Epithelial cell of proximal tubule (primary cell): Measurements from ENCODE around the gene ARMC9. TPM values are rescaled to one million over a fixed set of nuclear protein-coding genes. Genes with fewer than 3 reads are reported as not detected.

Experiments used
- DNase-seq: peaks from one replicate; pipeline ENCODE4 v3.0.0-alpha.2; 2011; ENCODE audit warnings: low read depth
- H3K4me3 ChIP-seq: 2 replicates; pipeline ENCODE4 v1.5.1; 2011; ENCODE audit warnings: low read depth, mild to moderate bottlenecking, low read length
- total RNA-seq: library from RNA; depleted of rRNA; stranded (reverse); fragments of >200 nt; gene quantifications from 2 replicates; pipeline ENCODE4 v1.2.3, GENCODE V29; 2015
- TF ChIP-seq, protein P1 (sequence below): conservative IDR thresholded peaks from 2 replicates; pipeline ENCODE4 v1.5.1; 2012; ENCODE audit warnings: low read depth, mild to moderate bottlenecking, low read length

The ARMC9 gene
- total RNA-seq, 1 donor from 2014 or later, result 12.6 TPM

DNA sequence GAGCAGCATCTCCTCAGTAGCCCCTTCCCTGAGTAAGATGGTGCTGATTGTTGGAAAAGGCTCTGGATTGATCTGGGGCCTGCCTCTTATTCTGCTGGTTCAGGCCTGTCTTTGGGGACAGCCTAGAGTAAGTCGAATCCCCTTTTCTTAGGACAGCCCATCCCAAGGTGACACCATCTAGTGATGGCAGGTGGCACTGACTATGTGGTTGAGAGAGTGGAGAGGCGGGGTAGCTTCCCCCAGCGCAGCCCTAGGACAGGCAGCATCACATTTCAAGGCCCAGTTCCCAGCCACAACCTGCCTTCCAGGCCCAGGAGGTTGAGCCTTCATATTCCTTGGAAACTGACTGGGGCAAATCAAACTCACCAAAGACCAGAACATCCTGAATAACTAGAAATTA, 128.0 kb downstream of the ARMC9 start:
- DNase-seq, result no peak
- H3K4me3 ChIP-seq, result no peak overlapping the region
- TF ChIP-seq, protein P1, sequence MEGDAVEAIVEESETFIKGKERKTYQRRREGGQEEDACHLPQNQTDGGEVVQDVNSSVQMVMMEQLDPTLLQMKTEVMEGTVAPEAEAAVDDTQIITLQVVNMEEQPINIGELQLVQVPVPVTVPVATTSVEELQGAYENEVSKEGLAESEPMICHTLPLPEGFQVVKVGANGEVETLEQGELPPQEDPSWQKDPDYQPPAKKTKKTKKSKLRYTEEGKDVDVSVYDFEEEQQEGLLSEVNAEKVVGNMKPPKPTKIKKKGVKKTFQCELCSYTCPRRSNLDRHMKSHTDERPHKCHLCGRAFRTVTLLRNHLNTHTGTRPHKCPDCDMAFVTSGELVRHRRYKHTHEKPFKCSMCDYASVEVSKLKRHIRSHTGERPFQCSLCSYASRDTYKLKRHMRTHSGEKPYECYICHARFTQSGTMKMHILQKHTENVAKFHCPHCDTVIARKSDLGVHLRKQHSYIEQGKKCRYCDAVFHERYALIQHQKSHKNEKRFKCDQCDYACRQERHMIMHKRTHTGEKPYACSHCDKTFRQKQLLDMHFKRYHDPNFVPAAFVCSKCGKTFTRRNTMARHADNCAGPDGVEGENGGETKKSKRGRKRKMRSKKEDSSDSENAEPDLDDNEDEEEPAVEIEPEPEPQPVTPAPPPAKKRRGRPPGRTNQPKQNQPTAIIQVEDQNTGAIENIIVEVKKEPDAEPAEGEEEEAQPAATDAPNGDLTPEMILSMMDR, result no peak

DNA sequence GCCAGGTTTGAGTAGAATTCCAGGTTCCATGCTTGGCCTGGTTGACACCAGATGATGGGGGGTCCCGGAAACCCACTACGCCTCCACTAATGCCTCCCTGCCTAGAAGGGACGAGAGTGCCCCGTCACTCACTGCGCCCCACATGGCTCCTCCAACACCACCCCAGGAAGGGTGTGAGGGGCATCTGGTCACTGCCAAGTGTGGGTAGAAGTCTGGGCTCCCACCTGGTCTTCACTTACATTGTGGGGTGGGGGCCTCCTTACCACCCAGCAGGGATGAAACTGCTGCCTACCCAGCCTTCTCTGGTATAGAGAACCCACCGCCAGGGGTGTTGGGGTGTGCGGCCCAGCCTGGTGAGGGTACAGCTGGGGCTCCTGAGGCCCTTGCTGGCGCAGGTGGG, 131.9 kb downstream of the ARMC9 start:
- DNase-seq, result no peak
- TF ChIP-seq, protein P1, result no peak
- no peak overlapping the region for H3K4me3 ChIP-seq

DNA sequence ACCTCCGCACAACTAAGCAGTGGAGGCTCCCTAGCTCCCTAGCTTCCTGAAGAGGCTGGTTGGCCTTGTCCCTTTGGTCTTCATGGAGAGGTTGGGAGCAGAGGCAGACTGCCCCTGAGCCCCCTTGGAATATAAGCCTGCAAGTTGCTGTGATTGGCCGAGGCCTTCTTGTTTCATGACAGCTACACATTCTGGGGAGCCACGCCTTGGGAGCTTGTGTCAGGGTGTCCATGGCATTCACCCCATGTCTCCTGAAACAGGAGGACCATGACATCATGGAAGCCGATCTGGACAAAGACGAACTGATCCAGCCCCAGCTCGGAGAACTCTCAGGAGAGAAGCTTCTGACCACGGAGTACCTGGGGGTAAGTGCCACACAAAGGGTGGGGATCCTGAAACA, 133.1 kb downstream of the ARMC9 start:
- no peak overlapping the region for H3K4me3 ChIP-seq
- TF ChIP-seq, protein P1, result no peak
- no peak for DNase-seq

DNA sequence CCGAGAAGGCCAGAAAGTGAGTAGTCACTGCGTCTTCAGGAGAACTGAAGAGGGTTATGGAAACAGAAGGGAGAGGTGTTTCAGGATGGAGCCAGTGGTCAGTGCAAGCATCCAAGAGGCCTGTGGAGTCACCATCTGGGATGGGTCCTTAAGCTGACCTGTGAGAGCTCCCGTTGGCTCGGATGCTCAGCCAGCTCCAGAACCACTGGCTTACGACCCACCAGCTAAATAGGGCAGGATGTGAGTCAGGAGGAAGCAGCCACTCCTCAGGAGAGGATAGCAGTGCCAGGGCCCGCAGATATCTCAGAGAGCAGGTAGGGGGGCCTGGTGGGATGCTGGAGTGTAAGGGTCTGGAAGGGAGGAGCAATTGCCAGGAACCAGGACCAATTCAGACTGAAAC, 134.0 kb downstream of the ARMC9 start:
- DNase-seq, result no peak
- H3K4me3 ChIP-seq, result no peak overlapping the region
- TF ChIP-seq, protein P1, result no peak

DNA sequence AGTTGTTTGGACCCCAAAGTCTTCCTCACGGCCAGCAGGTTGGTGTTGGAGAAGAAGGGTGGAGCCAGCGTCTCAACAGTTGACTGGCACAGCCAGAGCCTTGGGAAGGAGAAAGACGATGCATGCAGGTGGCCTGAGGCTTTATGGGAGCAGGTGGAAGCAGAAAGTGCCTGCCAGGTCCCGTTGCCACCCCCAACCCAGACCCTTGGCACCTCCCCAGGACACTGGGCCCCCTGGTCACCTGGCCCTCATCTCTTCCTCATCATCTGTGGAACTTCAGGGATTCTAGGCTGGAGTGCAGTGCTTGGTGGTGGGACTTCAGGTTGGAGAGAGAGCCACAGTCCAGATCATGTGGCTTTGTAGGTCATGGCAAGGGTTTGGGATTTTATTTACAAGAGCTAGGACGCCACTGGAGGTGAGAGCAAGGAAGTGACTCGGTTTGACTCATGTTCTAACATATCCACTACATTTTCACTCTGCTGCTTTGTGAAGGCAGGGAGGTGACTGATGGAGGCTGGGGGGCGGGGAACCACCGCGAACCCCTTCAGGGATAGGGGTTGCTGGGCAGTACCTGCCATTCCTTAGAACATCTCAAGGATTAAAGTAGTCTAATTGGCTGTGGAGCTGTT, 134.6 kb downstream of the ARMC9 start:
- TF ChIP-seq, protein P1, result no peak
- H3K4me3 ChIP-seq, result no peak overlapping the region
- DNase-seq, result no peak

DNA sequence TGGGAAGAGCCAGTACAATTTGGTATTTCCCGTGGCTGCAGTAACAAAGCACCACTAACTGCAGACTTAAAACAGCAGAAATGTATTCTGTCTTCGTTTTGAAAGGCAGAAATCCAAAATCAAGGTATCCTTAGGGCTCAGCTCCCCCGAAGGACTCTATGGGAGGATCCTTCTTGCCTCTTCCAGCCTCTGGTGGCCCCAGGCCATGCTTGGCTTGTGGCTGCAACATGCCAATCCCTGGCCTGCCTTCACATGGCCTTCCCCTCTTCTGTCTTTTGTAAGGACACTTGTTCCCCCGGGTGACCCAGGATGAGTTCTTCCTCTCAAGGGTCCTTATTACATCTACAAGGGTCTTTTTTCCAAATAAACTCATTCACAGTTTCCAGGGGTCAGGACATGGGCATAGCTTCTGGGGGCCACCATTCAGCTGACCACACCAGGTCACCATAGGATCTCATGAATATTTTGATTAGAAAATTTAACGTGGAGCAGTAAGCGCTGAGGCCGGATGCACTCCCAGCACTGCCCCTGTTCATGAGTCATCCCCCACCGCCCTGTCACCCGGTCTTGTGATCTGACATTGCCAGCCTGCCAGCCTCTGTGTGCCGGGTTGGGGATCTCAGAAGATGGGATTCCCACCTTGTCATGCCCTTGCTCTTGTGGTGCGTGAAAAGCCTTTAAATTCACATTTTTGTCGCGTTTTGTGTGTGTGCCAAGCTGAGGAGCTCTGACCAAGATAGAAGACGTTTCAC, 135.9 kb downstream of the ARMC9 start:
- no peak overlapping the region for H3K4me3 ChIP-seq
- no peak for DNase-seq
- TF ChIP-seq, protein P1, result no peak

DNA sequence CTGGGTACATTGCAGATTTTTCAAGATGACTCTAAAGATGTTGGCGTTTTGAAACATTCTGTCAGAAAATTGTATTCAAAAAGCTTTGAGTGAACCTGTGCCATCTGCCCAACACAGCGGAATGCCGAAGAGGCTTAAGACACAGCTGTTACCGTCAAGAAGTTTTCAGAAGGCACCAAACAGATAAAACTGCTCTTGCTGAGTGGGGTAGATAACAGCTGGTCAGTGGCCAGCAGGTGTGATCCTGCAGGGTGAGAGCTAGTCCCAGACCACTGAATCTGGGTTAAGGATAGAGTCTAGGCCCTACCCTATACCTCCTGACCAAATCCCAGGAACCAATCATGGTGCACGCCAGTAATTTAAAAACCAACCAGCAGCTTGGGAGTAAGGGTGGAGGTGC, 136.6 kb downstream of the ARMC9 start:
- TF ChIP-seq, protein P1, result no peak
- no peak for DNase-seq
- no peak overlapping the region for H3K4me3 ChIP-seq
